D721Med (cell line): Measurements from ENCODE around the gene DBX2.

Source experiments
- DNase-seq: peaks from one replicate; pipeline ENCODE4 v3.0.0; 2011; ENCODE audit warnings: low spot score; ENCODE audit not compliant: insufficient read length
- FAIRE-seq: peaks from 2 replicates; lab custom pipeline; 2011; peaks lifted over from hg19 to GRCh38; lab: Jason Lieb, UNC
- TF ChIP-seq, protein P1 (sequence below): IDR thresholded peaks from 2 replicates; pipeline ENCODE4 v1.5.1; 2012; ENCODE audit warnings: mild to moderate bottlenecking, control low read depth; ENCODE audit not compliant: insufficient read depth; ENCODE audit errors: missing control alignments

The DBX2 gene

GRCh38 chr12:45042599-45042998 lies 8.3 kb downstream of the DBX2 start:
- TF ChIP-seq, protein P1, sequence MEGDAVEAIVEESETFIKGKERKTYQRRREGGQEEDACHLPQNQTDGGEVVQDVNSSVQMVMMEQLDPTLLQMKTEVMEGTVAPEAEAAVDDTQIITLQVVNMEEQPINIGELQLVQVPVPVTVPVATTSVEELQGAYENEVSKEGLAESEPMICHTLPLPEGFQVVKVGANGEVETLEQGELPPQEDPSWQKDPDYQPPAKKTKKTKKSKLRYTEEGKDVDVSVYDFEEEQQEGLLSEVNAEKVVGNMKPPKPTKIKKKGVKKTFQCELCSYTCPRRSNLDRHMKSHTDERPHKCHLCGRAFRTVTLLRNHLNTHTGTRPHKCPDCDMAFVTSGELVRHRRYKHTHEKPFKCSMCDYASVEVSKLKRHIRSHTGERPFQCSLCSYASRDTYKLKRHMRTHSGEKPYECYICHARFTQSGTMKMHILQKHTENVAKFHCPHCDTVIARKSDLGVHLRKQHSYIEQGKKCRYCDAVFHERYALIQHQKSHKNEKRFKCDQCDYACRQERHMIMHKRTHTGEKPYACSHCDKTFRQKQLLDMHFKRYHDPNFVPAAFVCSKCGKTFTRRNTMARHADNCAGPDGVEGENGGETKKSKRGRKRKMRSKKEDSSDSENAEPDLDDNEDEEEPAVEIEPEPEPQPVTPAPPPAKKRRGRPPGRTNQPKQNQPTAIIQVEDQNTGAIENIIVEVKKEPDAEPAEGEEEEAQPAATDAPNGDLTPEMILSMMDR: no peak
- FAIRE-seq: no peak
- no peak for DNase-seq

GRCh38 chr12:45040977-45041376 lies 9.9 kb downstream of the DBX2 start:
- DNase-seq: no peak
- TF ChIP-seq, protein P1: no peak

DNA sequence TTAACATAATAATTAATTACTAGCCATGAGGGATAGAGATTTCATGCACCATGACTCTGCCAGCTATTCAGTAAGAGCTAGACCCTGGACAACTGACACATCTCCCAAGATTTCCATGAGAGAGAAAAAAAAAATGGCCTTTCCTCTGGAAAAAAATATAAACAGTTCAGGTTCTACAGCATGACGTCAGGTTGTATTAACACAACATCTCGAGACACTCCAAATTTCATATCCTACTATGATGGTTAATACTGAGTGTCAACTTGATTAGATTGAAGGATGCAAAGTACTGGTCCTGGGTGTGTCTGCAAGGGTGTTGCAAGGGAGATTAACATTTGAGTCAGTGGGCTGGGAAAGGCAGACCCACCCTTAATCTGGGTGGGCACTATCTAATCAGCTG lies 11.1 kb downstream of the DBX2 start:
- FAIRE-seq: no peak
- TF ChIP-seq, protein P1: no peak
- DNase-seq: no peak

More at GRCh38 chr12:45040977-45041376, 9.9 kb downstream of the DBX2 start:
- FAIRE-seq: no peak

- TF ChIP-seq, protein P1: no peak
- FAIRE-seq (no peak), DNase-seq (no peak)
These were observed 16.0 kb downstream of the DBX2 start for GRCh38 chr12:45034861-45035265.

DNA sequence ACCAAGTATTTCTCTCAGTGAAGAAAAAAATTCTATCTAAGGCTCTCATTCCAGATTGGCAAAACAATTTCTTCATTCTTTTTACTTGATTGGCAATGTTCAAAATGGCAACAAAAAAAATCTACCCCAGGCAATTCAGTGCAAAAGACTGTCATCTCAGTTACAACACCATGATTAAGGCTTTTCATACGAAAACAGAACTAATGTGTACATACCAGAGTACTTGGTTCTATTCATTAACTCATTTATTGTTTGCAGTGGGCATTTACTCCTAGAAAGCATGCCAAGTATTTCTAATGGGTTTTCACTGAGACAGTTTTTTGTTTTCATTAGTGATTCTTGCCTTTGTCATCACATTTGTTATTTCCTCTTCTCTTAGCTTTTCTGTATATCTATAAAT lies 33.0 kb downstream of the DBX2 start:
- TF ChIP-seq, protein P1: no peak
- DNase-seq: no peak
- no peak for FAIRE-seq

- TF ChIP-seq, protein P1: no peak
- DNase-seq: no peak
- no peak for FAIRE-seq
These were observed 36.5 kb downstream of the DBX2 start for GRCh38 chr12:45014396-45014795.

- FAIRE-seq (no peak), DNase-seq (no peak)
- TF ChIP-seq, protein P1: no peak
These were observed 38.1 kb downstream of the DBX2 start for GRCh38 chr12:45012749-45013148.
